GM21423 (cell line): ENCODE measurements around the gene PDCD6IP.
"Not testable (repeated sequence)": the region's sequence is repeated elsewhere in the genome, so short reads cannot be mapped to it uniquely, and the experiment has no call there.

Experiments
- ATAC-seq: cut with Tn5 transposase; IDR thresholded peaks from one replicate; pipeline ENCODE4 v1.9.1; 2021; ENCODE audit warnings: mild to moderate bottlenecking, moderate library complexity; ENCODE audit not compliant: unreplicated experiment

Gene PDCD6IP

GRCh38 chr3:33798418-33799201, at the start of gene PDCD6IP:
Gene PDCD6IP (plus strand): TSS chr3:33798630. CDS start chr3:33798729, 99 bp downstream.
- ATAC-seq, result peak; percentile 87

GRCh38 chr3:33749546-33750210, 48.8 kb upstream of the PDCD6IP start:
- ATAC-seq, result no peak

- ATAC-seq, result no peak
These were observed 48.2 kb upstream of the PDCD6IP start for GRCh38 chr3:33750211-33750548.

GRCh38 chr3:33751336-33751735, 47.1 kb upstream of the PDCD6IP start:
- ATAC-seq, result no peak

GRCh38 chr3:33754391-33754790, 44.0 kb upstream of the PDCD6IP start:
- not testable (repeated sequence) for ATAC-seq

GRCh38 chr3:33758281-33758680, 40.1 kb upstream of the PDCD6IP start:
- no peak for ATAC-seq

GRCh38 chr3:33758864-33759263, 39.6 kb upstream of the PDCD6IP start:
- no peak for ATAC-seq

GRCh38 chr3:33768578-33769330, 29.7 kb upstream of the PDCD6IP start:
- no peak for ATAC-seq

GRCh38 chr3:33773637-33774036, 24.8 kb upstream of the PDCD6IP start:
- no peak for ATAC-seq

- ATAC-seq, result no peak
These were observed 23.1 kb upstream of the PDCD6IP start for GRCh38 chr3:33775363-33775762.

- ATAC-seq, result no peak
These were observed 20.4 kb upstream of the PDCD6IP start for GRCh38 chr3:33777996-33778395.

- ATAC-seq, result no peak
These were observed 18.7 kb upstream of the PDCD6IP start for GRCh38 chr3:33779751-33780150.

- ATAC-seq, result not testable (repeated sequence)
These were observed 17.0 kb upstream of the PDCD6IP start for GRCh38 chr3:33781413-33781812.

GRCh38 chr3:33786565-33787327, 11.7 kb upstream of the PDCD6IP start:
- ATAC-seq, result no peak

- peak; percentile 87 for ATAC-seq
These were observed 11.0 kb upstream of the PDCD6IP start for GRCh38 chr3:33787328-33788009.

- no peak for ATAC-seq
These were observed 9.1 kb upstream of the PDCD6IP start for GRCh38 chr3:33789183-33789954.

- ATAC-seq, result no peak
These were observed 8.3 kb upstream of the PDCD6IP start for GRCh38 chr3:33790091-33790490.

GRCh38 chr3:33791477-33792166, 6.8 kb upstream of the PDCD6IP start:
- no peak for ATAC-seq
